MCF 10A (cell line): ENCODE measurements around the gene AEBP1. TPM values are rescaled to one million over a fixed set of nuclear protein-coding genes. Genes with fewer than 3 reads are reported as not detected.

Experiments used
- BruUV-seq: library from RNA; stranded (reverse); fragments of 400-500 nt; replicated peaks from 2 replicates; lab custom pipeline; 2021; lab: Mats Ljungman, UMichigan
- CTCF ChIA-PET: fragments of 300-600 bp; sonication (Branson Sonifier 250); formaldehyde crosslinking; extraction: SDS; loops from one replicate; lab custom pipeline; 2021; ENCODE audit warnings: antibody characterized with exemption, inconsistent platforms; lab: Yijun Ruan, JAX
- POLR2A ChIA-PET: fragments of 300-600, 350-650 bp; sonication (Branson Sonifier 250); formaldehyde crosslinking; extraction: SDS; loops from one replicate; lab custom pipeline; 2020; ENCODE audit warnings: antibody characterized with exemption, inconsistent platforms; lab: Yijun Ruan, JAX
- DNase-seq: peaks from one replicate; pipeline ENCODE4 v3.0.0-alpha.2; 2018; ENCODE audit not compliant: unreplicated experiment
- H3K27ac Mint-ChIP-seq: one replicate; pipeline ENCODE4 v1.8.0; 2022; ENCODE audit warnings: mild to moderate bottlenecking, low read depth, mixed read lengths; ENCODE audit not compliant: unreplicated experiment
- H3K27me3 Mint-ChIP-seq: one replicate; pipeline ENCODE4 v1.8.0; 2022; ENCODE audit warnings: mixed read lengths; ENCODE audit not compliant: insufficient read depth, unreplicated experiment
- H3K36me3 Mint-ChIP-seq: one replicate; pipeline ENCODE4 v1.8.0; 2022; ENCODE audit warnings: mild to moderate bottlenecking, moderate library complexity, mixed read lengths; ENCODE audit not compliant: insufficient read depth, unreplicated experiment
- H3K4me1 Mint-ChIP-seq: one replicate; pipeline ENCODE4 v1.8.0; 2022; ENCODE audit warnings: mixed read lengths; ENCODE audit not compliant: insufficient read depth, unreplicated experiment
- H3K4me3 Mint-ChIP-seq: one replicate; pipeline ENCODE4 v1.8.0; 2022; ENCODE audit warnings: mild to moderate bottlenecking, moderate library complexity, mixed read lengths; ENCODE audit not compliant: unreplicated experiment
- H3K9me3 Mint-ChIP-seq: one replicate; pipeline ENCODE4 v1.8.0; 2022; ENCODE audit warnings: mixed read lengths; ENCODE audit not compliant: unreplicated experiment
- CTCF ChIP-seq: fragments of 200-600 bp; IDR thresholded peaks from one replicate; pipeline ENCODE4 v1.8.0; 2022; ENCODE audit warnings: antibody characterized with exemption, mild to moderate bottlenecking; ENCODE audit not compliant: unreplicated experiment
- intact Hi-C: fragments of 100-400 bp; cut with micrococcal nuclease; formaldehyde crosslinking; loops from 2 replicates; pipeline ENCODE4 v1.14.1; 2022
- total RNA-seq: library from RNA; stranded (reverse); gene quantifications from 2 replicates; pipeline ENCODE4 v1.2.3, GENCODE V29; 2022

Gene AEBP1
- total RNA-seq, 1 experiment from 2014 or later = not detected

DNA sequence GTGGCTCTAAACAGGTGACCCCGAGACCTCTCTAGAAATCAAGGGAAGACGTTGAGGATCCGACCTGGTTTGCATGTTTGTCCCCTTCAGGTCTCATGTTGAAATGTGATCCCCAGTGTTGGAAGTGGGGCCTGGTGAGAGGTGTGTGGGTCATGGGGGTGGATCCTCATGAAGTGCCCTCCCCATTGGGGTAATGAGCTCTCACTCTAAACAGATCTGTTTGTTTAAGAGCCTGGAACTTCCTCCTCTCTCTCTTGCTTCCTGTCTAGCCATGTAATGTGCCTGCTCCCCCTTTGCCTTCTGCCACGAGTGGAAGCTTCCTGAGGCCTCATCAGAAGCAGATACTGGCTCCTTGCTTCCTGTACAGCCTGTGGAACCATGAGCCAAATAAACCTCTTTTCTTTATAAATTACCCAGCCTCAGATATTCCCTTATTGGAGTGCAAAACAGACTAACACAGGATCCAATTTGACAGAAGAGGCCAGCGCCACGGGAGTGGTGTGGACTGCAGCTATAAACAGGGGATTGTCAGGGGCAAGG, 11.0 kb upstream of the AEBP1 start:
- no peak overlapping the region for H3K4me3 Mint-ChIP-seq
- H3K4me1 Mint-ChIP-seq = peaks cover 8% of the 10 kb centered on the region
- intact Hi-C loops = no loop called here
- BruUV-seq = no TSS peak
- TF ChIP-seq CTCF = no peak
- ChIA-PET CTCF (no interaction called here), POLR2A (no interaction called here)
- no peak for DNase-seq
- no peaks in the 10 kb centered on the region for H3K9me3 Mint-ChIP-seq
- peaks cover 7% of the 10 kb centered on the region for H3K36me3 Mint-ChIP-seq
- H3K27ac Mint-ChIP-seq = no peak overlapping the region
- H3K27me3 Mint-ChIP-seq = no peaks in the 10 kb centered on the region

DNA sequence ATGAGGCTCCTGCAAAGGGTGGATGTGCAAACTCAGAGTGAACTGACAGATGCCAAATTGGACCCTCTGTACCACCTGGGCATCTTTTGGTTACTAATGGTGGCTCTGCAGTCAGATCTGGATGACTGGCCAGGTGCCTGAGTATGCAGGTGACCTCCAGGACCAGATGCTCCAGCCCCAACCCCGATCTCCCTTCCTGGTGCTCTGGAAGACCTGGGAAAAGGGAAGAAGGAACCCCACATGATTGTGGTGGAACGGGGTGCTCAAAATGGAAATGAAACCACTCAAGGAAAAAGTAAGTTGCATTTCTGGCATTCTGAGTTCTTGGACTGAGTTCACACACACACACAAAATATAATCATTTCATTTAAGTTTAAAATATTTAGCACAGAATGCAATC, 9.8 kb upstream of the AEBP1 start:
- CTCF ChIA-PET = no interaction called here
- no peaks in the 10 kb centered on the region for H3K9me3 Mint-ChIP-seq
- BruUV-seq = no TSS peak
- DNase-seq = no peak
- no peaks in the 10 kb centered on the region for H3K4me1 Mint-ChIP-seq
- peaks cover 7% of the 10 kb centered on the region for H3K36me3 Mint-ChIP-seq
- H3K4me3 Mint-ChIP-seq = no peak overlapping the region
- TF ChIP-seq CTCF = no peak
- H3K27ac Mint-ChIP-seq = no peak overlapping the region
- intact Hi-C loops = no loop called here
- POLR2A ChIA-PET = no interaction called here
- no peaks in the 10 kb centered on the region for H3K27me3 Mint-ChIP-seq

DNA sequence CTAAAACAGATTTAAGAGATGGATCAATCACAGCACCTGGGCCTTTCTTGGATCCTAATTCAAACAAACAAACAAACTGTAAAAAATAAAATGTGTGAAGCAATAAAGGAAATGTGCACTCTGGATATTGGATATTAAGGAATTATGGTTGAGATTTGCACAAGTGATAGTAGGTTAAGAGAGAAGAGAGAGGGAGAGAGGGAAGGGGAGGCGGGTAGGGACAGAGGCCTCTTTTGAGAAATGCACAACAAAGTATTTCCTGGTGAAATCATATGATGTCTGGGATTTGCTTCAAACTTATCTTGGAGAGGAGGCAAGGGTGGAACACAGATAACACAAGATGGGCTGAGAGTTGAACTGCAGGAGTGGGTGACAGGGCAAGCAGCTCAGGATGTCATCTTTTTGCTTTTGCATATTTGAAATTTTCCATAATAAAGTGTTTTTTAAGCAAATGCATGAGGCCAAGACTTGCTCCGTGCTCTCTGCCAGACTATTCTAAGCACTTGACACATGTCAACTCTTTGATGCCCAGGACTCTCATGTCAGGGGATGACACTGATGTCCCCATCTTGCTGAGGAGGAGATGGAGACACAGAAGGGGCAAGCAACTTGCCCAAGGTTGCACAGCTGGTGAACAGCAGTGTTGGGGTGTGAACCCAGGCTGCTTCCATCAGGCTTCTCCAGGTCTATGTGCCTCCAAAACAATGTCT, 9.1 kb upstream of the AEBP1 start:
- no peaks in the 10 kb centered on the region for H3K9me3 Mint-ChIP-seq
- BruUV-seq = no TSS peak
- H3K4me1 Mint-ChIP-seq = peaks cover under 1% of the 10 kb centered on the region
- no peaks in the 10 kb centered on the region for H3K27me3 Mint-ChIP-seq
- H3K36me3 Mint-ChIP-seq = peaks cover 7% of the 10 kb centered on the region
- H3K27ac Mint-ChIP-seq = no peak overlapping the region
- no peak for TF ChIP-seq CTCF
- ChIA-PET POLR2A (interaction anchor here (0.6 kb wide), 1 partner anchor 42 kb away, joined by 4 read pairs; no protein-coding TSS in a partner anchor), CTCF (no interaction called here)
- H3K4me3 Mint-ChIP-seq = no peak overlapping the region
- no peak for DNase-seq
- intact Hi-C loops = no loop called here

DNA sequence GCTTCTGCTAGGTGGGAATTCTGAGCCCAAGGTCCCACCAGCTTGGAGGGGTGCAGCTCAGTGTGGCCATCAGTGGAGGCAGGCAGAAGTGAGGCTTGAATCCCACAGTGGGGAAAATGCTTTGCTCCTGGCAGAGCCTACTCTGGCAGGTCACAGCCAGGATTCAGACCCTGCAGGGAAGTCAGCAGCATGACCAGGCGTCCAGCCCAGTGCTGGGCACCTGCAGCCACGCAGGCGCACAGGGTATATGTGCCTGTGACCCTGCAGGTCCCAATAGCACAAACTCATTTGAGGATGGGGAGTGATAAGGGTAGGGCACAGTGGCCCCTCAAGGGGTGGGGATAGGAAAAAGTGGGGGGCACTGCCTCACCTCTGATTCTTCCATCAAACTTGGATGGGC, 8.4 kb upstream of the AEBP1 start:
- DNase-seq = no peak
- intact Hi-C loops = no loop called here
- Mint-ChIP-seq H3K9me3 (no peaks in the 10 kb centered on the region), H3K27me3 (no peaks in the 10 kb centered on the region), H3K4me3 (no peak overlapping the region), H3K27ac (no peak overlapping the region), H3K4me1 (peaks cover 6% of the 10 kb centered on the region), H3K36me3 (peaks cover 7% of the 10 kb centered on the region)
- BruUV-seq = no TSS peak
- TF ChIP-seq CTCF = no peak
- POLR2A ChIA-PET = no interaction called here
- CTCF ChIA-PET = no interaction called here
